GM12865 (cell line): ENCODE results near the gene RPS6KL1.
"Not testable (repeated sequence)": the region's sequence is repeated elsewhere in the genome, so short reads cannot be mapped to it uniquely, and the experiment has no call there.

Experiments used
- DNase-seq: peaks from one replicate; pipeline ENCODE4 v3.0.0; 2010; ENCODE audit warnings: low read depth
- H3K4me3 ChIP-seq: 2 replicates; pipeline ENCODE4 v1.5.1; 2011; ENCODE audit warnings: mild to moderate bottlenecking, low read depth, low read length, control low read depth
- TF ChIP-seq, protein P1 (sequence below): IDR thresholded peaks from 2 replicates; pipeline ENCODE4 v1.5.1; 2011; ENCODE audit warnings: low read length, control low read depth, low read depth, inconsistent platforms; ENCODE audit not compliant: insufficient read depth; ENCODE audit errors: missing control alignments

Gene RPS6KL1

DNA sequence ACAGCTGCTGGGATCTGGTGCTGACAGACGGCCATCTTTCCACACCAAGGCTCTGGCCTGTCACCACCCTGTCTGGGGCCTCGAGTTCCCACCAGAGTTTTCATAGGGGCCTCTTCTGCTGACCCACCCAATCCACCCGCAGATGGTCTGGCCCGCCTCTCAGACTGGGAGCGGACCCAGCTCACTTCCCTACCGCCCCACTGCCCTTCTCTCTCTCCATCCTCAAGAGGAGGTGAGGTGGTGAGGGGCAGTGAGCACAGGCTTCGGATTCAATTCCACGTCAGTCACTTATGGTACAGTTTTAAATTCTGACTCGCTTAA is 12.3 kb upstream of the RPS6KL1 start:
- H3K4me3 ChIP-seq, result no peak overlapping the region
- TF ChIP-seq, protein P1, sequence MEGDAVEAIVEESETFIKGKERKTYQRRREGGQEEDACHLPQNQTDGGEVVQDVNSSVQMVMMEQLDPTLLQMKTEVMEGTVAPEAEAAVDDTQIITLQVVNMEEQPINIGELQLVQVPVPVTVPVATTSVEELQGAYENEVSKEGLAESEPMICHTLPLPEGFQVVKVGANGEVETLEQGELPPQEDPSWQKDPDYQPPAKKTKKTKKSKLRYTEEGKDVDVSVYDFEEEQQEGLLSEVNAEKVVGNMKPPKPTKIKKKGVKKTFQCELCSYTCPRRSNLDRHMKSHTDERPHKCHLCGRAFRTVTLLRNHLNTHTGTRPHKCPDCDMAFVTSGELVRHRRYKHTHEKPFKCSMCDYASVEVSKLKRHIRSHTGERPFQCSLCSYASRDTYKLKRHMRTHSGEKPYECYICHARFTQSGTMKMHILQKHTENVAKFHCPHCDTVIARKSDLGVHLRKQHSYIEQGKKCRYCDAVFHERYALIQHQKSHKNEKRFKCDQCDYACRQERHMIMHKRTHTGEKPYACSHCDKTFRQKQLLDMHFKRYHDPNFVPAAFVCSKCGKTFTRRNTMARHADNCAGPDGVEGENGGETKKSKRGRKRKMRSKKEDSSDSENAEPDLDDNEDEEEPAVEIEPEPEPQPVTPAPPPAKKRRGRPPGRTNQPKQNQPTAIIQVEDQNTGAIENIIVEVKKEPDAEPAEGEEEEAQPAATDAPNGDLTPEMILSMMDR, result no peak
- no peak for DNase-seq

DNA sequence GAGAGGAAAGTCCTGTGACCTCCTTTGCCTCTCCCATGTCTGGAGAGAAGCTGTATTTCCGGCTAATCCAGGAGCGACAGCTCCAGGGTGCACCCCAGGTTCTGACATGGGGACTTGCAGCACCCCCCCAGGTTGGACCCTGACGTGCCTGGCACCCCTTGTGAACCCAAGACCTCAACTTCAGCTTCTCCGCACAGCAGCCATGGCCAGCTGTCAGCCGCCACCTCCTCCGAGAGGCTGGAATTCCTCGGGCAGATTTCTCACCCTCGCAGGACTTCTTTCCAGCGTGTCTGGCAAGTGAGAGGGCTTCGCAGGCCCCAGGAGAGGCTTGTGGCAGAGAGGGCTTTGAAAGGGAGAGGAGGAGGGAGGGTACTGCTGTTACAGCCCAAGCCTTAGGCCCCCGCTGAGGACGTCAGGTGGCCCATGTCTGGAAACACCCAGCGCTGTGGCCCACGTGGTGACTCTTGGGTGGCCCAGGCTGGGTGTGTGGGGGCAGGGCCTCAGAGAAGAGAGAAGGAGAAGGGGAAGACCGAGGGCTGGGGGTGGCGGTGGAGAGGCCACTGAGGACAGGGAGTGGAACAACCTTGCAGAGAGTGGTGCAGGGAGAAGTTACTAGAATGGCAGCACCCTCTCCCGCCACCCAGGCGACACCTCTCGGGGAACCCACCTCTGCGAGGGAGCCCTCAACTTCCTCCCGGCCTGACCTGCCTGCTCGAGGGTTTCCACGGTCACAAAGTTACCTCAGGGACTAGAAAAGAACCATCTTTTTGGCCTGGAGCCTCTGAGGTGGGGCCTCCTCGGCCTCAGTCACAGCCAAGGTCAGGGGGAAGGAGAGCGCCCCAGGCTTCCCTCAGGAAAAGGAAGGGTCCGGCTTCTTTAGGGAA is 11.7 kb upstream of the RPS6KL1 start:
- no peak overlapping the region for H3K4me3 ChIP-seq
- TF ChIP-seq, protein P1, result no peak
- DNase-seq, result no peak

DNA sequence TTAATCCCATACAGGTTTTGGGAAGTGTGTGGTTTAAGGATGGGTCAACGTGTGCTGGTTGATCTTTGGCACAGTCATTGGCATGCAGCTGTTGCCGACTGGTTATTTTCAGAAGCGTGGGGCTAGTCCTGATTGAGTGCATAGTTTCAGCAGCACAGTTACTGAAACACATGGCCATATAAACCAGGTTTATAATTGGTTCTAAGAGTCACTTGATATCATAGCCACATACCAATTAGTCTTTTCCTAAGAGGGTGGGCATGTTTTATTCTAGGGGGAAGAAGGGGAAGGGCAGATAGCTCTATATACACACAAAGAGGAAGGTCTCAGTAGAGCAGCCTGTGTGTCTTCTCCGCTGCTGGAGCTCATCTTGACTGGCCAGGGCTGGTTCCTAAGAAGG is 11.0 kb upstream of the RPS6KL1 start:
- H3K4me3 ChIP-seq, result no peak overlapping the region
- TF ChIP-seq, protein P1, result no peak
- DNase-seq, result no peak

DNA sequence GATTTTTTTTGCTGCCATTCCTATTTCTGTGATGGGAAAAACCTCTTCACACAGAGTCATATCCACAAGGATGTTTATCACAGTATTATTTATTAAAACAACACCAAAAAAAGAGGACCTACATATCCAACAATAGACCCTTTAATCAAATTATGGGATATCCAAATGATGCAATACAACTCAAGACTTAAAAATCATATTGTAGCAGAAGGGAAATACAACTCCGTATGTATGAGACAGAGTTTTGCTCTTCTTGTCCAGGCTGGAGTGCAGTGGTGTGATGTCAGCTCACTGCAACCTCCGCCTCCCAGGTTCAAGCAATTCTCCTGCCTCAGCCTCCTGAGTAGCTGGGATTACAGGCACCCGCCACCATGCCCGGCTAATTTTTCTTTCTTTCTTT is 9.9 kb upstream of the RPS6KL1 start:
- H3K4me3 ChIP-seq, DNase-seq: not testable (repeated sequence)

DNA sequence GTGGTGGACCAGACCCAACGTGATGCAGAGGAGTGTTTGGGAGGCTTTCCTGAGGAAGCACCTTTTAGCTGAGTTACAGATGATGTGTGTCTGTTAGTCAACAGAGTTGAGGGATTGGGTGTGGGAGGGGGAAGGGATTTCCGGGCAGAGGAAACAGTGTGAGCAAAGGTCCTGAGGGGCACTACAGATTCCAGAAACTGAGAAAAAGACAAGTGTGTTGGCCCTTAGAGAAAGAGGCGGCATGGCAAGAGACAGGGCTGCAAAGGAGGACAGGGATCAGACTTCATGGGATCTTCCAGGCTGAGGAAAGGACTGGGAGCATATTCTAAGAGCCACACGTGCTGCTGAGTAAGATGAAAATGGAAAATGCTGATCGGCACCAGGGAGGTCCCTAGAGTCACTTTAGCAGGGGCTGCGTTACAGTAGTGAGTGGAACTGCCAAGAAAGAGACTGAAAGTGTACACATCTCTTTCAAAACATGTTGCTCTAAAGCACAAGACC is 9.4 kb upstream of the RPS6KL1 start:
- no peak for DNase-seq
- TF ChIP-seq, protein P1, result no peak

DNA sequence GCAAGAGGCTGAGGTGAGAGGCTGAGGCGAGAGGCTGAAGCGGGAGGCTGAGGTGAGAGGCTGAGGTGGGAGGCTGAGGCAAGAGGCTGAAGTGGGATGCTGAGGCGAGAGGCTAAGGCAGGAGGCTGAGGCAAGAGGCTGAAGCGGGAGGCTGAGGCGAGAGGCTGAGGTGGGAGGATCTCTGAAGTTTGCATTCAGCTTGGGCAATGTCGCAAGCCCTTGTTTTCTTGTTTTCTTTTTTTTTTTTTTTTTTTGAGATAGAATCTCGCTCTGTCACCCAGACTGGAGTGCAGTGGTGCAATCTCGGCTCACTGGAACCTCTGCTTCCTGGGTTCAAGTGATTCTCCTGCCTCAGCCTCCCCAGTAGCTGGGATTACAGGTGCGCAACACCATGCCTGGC is 8.7 kb upstream of the RPS6KL1 start:
- not testable (repeated sequence) for DNase-seq, H3K4me3 ChIP-seq

More for the DNA sequence above, 9.4 kb upstream of the RPS6KL1 start:
- no peak overlapping the region for H3K4me3 ChIP-seq

DNA sequence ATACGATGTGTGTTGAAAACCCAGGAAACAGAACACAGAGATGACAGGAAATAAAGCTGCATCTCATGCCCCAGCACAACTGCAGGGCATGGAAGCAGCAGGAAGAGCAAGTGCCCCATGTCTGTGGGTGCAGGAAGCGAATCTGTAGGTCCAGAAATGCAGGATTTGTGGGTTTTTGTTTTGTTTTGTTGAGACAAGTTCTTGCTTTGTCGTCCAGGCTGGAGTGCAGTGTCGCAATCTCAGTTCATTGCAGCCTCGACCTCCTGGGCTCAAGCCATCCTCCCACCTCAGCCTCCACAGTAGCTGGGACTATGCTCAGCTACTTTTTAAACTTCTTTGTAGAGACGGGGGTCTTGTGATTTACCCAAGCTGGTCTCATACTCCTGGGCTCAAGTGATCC is 6.2 kb upstream of the RPS6KL1 start:
- H3K4me3 ChIP-seq, result no peak overlapping the region
- TF ChIP-seq, protein P1, result no peak
- no peak for DNase-seq

DNA sequence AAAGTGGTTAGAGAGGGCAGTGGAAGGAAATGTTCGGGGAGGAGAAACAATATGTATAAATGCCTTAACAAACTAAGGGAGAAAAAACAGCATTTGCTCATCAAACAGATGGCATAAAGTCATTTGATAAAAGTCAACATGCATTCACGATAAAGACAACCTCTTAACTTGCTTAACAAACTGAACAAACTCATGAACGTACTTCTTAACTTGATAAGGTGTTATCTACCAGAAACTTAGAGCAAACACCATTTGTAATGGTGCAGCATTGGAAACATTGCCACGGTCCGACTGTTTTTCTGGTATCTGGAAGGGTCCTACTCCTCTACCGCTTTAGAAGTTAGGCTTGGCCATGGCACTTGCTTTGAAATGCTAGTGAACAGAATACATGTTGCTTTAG is 4.2 kb upstream of the RPS6KL1 start:
- no peak overlapping the region for H3K4me3 ChIP-seq
- no peak for DNase-seq
- TF ChIP-seq, protein P1, result no peak
